Measurements from ENCODE around the gene HDAC2.

Gene HDAC2

DNA sequence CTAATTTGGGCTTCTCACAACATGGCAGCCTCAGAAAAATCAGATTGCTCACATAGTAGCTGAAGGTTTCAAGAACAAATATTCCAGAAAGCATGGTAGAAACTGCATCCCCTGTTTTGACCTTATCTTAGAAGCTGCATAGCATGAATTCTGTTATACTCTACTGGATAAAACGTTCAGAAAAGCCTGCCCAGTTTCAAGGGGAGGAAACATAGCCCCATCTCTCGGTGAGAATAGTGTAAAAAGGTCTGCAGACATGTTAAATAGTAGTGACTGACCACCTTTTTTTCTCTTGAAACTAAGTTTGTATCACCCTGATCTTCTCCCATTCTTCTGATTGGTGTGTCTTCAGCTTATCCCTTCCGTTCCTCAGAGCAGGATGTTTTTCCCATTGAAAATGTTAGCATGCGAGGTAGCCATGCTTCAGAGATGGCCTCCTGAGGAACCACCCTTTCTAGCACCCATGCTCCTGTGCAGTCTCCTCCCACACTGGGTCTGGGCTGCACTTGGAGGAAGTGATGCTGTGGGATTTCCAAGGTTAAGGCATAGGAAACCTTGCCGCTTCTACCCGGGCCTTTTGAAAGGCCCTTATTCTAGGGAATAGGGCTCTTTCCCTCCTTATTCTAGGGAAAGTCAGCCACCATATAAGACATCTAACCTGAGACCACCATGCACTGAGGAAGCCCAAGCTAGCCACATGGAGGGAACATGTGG, 63.7 kb downstream of the HDAC2 start:
- DNase-seq = no peak

DNA sequence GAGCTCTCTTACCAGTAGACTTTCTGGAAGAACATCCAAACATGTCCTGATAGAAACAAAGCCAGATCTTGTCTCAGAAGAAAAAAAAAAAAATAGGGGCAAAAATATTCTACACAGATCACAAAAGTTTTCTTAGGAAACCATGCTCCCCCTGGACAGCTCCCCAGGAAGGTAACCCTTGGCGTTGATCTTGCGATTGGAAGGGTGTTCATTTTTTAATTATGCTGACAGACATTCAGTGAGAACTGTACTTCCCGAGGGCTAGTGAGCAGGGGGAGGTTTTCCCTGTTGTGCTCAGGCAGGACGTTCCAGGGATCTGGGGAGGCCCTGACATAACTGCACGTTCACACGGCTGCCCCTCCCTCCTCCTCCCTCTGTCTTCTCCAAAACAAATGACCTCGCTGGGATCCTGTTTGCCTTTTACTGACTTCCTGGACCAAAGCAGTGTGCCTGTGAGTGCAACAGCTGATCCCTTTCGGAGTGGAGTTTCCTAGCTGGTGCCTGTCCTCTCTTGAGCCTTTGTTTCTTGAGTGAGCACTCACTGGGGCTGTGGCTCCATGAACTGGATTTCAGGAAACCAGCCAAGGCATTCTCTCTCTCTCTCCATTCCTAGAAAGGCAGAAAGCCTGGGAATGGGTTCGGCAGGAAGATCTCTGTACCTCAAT, 67.2 kb downstream of the HDAC2 start:
- DNase-seq = no peak

DNA sequence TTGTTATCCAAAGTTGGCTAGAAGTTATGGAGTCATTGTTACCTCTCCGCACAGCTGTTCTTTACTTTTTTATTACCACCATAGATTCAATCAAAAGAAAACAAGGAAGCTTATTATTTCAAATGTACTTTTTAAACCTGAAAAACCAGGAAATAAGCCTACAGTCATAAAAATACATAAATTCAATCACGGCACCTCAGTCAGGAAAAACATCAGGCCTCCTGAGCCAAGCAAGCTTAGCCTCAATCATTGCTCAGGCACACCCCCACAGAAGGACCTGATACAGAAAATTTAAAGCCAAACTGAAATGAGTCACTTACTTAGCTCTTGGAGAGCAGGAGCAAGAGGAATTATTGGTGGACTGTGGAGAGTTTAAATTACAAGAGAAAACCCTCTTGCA, 69.5 kb downstream of the HDAC2 start:
- no peak for DNase-seq

DNA sequence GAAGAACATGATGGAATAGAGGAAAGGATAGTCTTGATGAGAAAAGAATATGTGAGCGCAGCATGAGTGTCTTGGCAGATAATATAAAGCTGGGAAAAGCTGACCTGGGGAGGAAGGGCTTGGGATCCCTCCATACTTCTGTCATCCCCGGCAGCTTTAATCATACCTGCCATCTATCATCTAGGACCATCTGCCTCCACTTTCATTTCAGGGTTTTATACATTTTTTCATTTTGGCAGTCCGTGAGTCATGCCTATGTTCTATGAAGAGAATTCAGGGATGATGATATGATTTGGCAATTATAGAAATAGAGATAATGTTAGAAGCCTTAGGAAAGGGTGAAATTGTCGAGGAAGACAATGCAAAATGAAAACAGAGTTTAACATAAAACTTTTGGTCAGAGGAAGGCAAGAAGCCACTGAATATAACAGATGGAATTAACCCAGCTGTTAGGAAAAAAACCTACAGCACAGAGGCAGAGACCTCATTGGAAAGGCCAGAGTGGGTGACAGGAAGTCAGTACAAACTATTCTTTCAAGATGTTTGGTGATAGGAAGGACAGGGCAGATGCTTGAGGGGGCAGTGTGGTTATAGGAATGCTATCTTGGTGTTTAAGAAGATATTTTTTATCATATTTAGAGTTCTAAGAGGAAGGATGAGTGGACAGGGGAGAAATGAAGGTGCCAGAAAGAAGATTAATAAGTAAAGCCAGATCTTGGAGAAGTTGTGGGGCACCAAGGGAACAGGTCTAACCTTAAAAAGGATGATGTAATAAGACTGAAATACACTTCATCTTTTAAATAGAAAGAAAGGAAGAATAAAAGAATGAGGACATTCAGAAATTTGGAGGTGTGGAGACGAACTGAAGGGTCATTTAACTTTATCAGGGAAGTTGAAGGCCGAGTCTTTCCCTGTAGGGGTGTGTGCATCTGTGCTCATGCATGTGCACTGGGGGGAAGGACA, 76.0 kb downstream of the HDAC2 start:
- no peak for DNase-seq

DNA sequence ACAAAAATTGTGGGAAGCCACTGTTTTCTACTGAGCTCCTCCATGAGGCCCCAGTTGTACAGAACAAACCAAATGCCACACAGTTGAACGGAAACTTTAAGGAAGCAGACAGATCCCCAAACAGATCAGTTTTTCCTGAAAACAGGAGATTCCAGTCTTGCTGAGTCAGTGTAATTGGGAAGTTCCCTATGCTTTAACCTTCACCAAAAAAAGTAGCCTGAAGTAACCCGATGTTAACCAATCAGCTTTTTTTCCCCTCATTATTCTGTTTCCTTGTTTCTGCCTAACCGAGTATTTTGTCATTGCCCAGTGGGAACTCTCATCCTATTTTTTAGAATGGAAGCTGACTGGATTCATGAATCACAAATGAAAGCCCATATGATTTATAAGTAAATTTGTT, 77.1 kb downstream of the HDAC2 start:
- DNase-seq = no peak

DNA sequence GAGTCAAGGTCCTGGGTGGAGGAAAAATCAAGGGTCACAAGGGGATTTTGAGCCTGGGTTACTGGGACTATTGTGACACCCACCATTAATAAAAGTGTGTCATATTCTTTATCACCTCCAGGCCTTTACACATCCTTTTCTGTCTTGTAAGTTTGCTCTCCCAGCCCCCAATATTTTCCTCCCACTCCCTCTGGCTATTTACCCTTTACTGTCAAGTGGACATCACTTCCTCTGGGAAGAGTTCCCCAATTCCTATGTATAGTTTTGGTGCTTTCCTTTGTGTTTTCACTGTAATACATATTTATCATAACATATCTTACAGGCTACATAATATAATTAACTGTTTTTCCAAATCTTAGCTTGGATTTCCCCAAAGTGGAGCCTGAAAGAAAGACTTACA, 77.5 kb downstream of the HDAC2 start:
- no peak for DNase-seq

DNA sequence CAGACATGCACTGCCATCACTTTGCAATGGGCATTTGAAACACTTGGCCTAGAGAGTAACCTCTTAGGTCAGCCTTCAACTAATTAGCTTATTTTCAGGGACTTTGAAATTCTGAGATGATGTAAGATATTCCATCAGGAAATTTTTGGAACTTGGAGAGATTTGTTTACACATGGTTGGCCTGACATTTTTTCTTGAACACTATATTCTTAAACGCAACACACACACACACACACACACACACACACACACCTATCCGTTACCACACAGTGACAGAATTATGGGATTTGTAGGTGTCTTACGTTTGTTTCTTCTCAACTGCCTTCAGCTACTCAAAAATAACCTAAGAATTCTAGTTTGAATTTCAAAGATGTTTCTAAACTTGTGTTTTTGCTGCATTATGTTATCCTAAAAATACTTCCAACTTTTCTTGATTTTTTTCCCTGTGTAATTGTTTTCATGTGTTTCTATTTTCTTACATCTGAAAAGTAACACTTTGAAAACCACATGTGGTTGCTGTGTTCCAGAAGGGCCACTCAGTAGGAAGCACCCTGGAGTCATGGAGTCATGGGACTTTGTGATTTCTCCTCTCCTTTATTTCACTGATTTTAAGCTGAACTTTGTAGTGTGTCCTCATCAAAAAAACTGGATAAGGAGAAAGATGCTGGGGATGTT, 81.9 kb downstream of the HDAC2 start:
- DNase-seq = no peak

DNA sequence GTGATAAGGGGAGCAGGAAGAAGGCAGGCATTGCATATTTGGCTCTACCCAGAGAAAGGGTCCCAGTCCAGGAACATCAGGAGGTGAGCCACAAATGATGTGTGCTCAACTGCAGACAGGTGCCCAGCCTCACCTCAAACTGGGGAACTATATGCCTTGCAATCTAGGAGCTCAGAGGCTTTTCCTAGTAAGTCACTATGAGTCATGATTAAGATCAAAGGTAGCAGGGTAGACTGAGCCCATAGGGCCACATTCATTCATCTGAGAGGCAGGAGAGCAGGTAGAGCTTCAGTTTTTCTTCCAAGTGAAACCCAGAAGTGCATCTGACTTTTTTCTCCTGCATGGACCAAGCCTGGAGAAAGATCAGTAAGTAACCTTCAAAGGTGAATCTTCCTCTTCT, 82.5 kb downstream of the HDAC2 start:
- no peak for DNase-seq

DNA sequence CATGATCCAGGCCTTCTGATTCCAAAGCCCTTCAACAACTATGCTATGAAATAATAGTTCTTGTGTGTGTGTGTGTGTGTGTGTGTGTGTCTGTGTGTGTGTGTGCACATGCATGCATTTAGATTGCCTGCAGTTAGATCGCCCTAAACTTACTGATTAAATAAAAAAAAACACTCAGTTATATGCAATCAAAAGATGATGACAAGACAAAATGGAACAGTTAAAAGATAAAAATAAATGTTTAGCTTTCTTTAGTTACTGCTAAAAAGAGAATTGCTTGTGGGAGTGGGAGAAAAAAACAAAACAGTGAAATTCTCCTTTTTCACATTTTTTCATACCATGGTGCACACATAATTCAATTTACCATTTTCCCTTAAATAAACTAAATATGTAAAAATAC, 84.4 kb downstream of the HDAC2 start:
- DNase-seq = no peak

DNA sequence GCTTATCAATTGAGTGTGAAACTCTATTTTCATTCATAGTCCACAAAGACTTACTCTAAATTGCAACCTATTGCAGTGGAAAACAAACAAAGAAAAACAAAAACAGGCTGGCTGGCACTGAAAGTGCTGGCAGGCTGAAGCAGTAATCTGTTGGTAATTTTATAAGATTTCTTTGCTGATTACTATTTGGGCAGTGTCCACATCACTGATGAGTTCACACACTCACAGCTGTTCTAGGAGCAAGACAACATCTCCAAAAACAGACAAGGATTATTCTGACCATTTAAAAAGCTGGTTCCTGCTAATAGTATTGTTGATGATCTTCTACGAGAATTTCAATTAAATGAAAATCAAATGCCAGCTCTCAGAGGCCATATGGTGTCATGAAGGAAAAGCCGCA, 86.9 kb downstream of the HDAC2 start:
- no peak for DNase-seq
